ENCODE measurements around the gene CHMP2A. TPM values are rescaled to one million over a fixed set of nuclear protein-coding genes. Genes with fewer than 3 reads are reported as not detected.

CHMP2A gene
- total and polyA plus RNA-seq, 2 donors (not counting 1 experiment from before 2014, with no cell fraction given): 62.5 to 97.5 TPM

DNA sequence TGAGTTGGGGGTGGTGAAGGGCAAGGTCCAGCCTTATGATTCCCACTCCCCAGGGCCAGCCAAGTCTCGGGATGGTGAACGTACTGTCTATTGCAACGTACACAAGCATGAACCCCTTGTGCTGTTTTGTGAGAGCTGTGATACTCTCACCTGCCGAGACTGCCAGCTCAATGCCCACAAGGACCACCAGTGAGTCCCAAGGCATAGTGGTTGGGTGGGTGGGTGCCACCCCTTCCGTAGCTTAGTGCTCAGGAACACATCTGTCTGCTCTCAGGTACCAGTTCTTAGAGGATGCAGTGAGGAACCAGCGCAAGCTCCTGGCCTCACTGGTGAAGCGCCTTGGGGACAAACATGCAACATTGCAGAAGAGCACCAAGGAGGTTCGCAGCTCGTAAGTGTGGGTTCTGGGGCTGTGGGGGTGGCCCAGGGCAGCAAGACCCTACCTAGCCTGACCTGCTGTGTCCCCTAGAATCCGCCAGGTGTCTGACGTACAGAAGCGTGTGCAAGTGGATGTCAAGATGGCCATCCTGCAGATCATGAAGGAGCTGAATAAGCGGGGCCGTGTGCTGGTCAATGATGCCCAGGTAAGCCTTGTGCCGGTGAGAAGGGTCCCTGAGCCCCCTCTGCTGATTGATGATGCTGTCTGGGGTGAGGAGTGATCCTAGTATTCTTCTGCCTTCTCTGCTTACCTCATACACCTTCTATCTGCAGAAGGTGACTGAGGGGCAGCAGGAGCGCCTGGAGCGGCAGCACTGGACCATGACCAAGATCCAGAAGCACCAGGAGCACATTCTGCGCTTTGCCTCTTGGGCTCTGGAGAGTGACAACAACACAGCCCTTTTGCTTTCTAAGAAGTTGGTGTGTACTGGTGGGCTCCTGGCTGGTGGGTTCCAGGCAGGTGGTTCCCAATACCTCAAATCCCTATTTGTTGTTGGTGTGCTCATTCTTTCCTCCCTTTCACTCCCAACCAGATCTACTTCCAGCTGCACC is 7.3 kb downstream of the CHMP2A start:
- Histone ChIP-seq H3K27me3 (replicated peaks in 1 of 4; ENCODE audit: control extremely low read depth in 1 of 4, control insufficient read depth in 3 of 4, insufficient read depth in 4 of 4, low read length in 3 of 4) (peaks cover 0 to 3% (median 0%) of the 10 kb centered on the region in 4 experiments), H3K27ac (ENCODE audit: low read length in 2 of 2) (no peak overlapping the region), H4K20me1 (ENCODE audit: control insufficient read depth, insufficient read depth, low read length, poor library complexity, severe bottlenecking) (peaks cover 70% of the 10 kb centered on the region), H3K79me2 (ENCODE audit: control insufficient read depth, insufficient read depth, low read length) (peaks cover 49% of the 10 kb centered on the region), H3K9me3 (ENCODE audit: control extremely low read depth in 1 of 3, control insufficient read depth in 2 of 3, insufficient read depth in 1 of 3, low read length in 2 of 3) (no peaks in the 10 kb centered on the region), H3K4me3 (ENCODE audit: control extremely low read depth in 1 of 5, extremely low read depth in 1 of 5, insufficient read depth in 1 of 5, low read depth in 2 of 5, low read length in 4 of 5) (no peak overlapping the region), H3K9ac (ENCODE audit: low read length) (no peak overlapping the region), H3K4me2 (replicated peaks; ENCODE audit: low read depth, low read length, poor library complexity, severe bottlenecking) (no peak overlapping the region), H2AFZ (ENCODE audit: insufficient read depth, low read depth, low read length, poor library complexity, severe bottlenecking) (no peak overlapping the region), H3K4me1 (ENCODE audit: control insufficient read depth in 2 of 2, insufficient read depth in 2 of 2, low read length in 2 of 2) (peaks cover 17 to 31% of the 10 kb centered on the region in 2 donors), H3K36me3 (replicated peaks in 1 of 2; ENCODE audit: control extremely low read depth in 1 of 2, control insufficient read depth in 1 of 2, extremely low read depth in 1 of 2, insufficient read depth in 2 of 2, low read length in 1 of 2) (peaks cover 1 to 70% of the 10 kb centered on the region in 2 experiments)
- peaks cover 30% of the 10 kb centered on the region for H3K4me1 Mint-ChIP-seq
- TF ChIP-seq EZH2 (IDR thresholded peaks at IDR 0.05; ENCODE audit: borderline replicate concordance, insufficient read depth, low read depth, low read length, poor library complexity, severe bottlenecking): no peak
- TF ChIP-seq CTCF (IDR thresholded peaks at IDR 0.05): no peak
- peaks cover 7% of the 10 kb centered on the region for H3K27me3 Mint-ChIP-seq
- H3K27ac Mint-ChIP-seq: peak overlapping the region; percentile 41
- CTCF ChIA-PET: no interaction called here
- no peaks in the 10 kb centered on the region for H3K9me3 Mint-ChIP-seq (ENCODE audit: insufficient read depth)
- intact Hi-C loops (cut with micrococcal nuclease): no loop called here
- 93% methylated on average over 15 of the region's 18 CpGs for WGBS (ENCODE audit: insufficient coverage)
- H3K4me3 Mint-ChIP-seq: no peak overlapping the region
- no peak for ATAC-seq (ENCODE audit: low read depth)
- DNase-seq: peak; percentile 24
- POLR2A ChIA-PET: interaction anchor here (1.3 kb wide), 1 partner anchor 28 kb away, joined by 3 read pairs; the partner anchor contains the start of gene ZBTB45

Measured in B cell (primary cell).